T47D (cell line): Measurements from ENCODE around the gene MAPK8IP2.

ENCODE experiments used
- DNase-seq, 2 experiments: peaks; one replicate each; pipeline versions ENCODE4 v3.0.0 to v3.0.0-alpha.2; 2011 to 2012; ENCODE audit warnings: low read depth in 1 of 2, low spot score in 1 of 2
- JUND ChIP-seq: IDR thresholded peaks from 2 replicates; pipeline ENCODE4 v1.6.1; 2012; ENCODE audit warnings: low read depth
- in situ Hi-C: cut with HindIII; loops from 2 replicates; pipeline ENCODE4 v1.10.0; 2016; ENCODE audit warnings: low sequenced_read_pairs, low pct_unique_long_range_greater_than_20kb

Gene MAPK8IP2

GRCh38 chr22:50586416-50586815, 14.2 kb upstream of the MAPK8IP2 start:
- TF ChIP-seq JUND, result no peak
- DNase-seq, result no peak
- in situ Hi-C loops, result no loop called here

- TF ChIP-seq JUND, result no peak
- in situ Hi-C loops, result no loop called here
- no peak for DNase-seq
These were observed 13.2 kb upstream of the MAPK8IP2 start for GRCh38 chr22:50587407-50587806.

- no peak for DNase-seq
- no peak for TF ChIP-seq JUND
- in situ Hi-C loops, result no loop called here
These were observed 5.4 kb upstream of the MAPK8IP2 start for GRCh38 chr22:50595189-50595588.

GRCh38 chr22:50597097-50597496, 3.5 kb upstream of the MAPK8IP2 start:
- in situ Hi-C loops, result no loop called here
- no peak for TF ChIP-seq JUND
- no peak for DNase-seq

DNA sequence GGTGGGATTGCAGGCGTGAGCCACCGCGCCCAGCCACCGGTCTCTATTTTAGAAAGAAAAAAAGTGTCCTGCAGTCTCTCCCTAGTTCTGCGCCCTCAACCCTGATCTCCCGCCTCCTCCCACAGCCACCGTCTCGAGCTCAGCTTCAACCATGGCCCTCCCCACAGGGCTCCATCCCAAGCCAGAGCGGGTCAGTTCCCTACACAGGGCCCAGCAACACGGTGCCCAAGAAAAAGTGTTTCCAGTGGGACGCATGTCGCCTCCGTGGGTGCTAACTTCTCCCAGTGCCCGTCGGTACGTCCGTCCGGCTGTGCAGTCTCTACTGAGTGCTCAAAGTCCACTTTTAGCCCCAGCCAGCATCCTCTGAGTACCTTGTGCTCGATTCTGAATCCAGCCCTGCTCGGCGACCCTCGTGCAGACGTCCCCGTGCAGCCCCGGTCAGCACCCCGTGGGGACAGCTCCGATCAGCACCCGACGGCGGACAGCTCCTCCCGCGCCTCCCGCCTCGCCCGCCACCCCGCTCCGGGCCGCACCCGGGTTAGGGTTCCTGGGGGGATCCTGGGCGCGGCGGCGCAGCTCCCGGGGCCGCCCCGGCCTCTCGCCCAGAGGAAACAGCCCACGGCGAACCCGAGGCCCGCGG, 657 bp upstream of the MAPK8IP2 start:
- DNase-seq, result peak; percentile 49 to 90
- no peak for TF ChIP-seq JUND
- in situ Hi-C loops, result no loop called here

- in situ Hi-C loops, result no loop called here
- TF ChIP-seq JUND, result no peak
- no peak for DNase-seq
These were observed 525 bp downstream of the MAPK8IP2 start for GRCh38 chr22:50600967-50601668.

- in situ Hi-C loops, result no loop called here
- no peak for TF ChIP-seq JUND
- DNase-seq, result no peak
These were observed 1.2 kb downstream of the MAPK8IP2 start for GRCh38 chr22:50601669-50602337.

DNA sequence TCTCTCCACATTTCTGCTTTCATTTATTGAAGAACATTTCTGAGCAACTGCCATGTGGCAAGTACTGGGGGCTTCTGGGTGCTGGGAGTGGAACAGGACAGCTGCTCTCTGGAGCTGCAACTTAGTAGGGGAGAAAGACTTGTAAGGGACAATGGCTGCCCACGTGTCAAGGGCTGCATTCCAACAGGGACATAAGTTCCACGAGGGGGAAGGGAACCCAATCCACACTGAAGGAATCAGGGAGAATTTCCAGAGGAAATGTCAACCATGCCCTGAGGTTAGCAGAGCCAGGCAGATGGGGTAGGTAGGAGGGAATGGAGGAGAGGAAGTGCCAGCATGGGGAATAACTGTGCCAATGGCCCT, 1.7 kb downstream of the MAPK8IP2 start:
- in situ Hi-C loops, result no loop called here
- DNase-seq, result no peak
- TF ChIP-seq JUND, result no peak

DNA sequence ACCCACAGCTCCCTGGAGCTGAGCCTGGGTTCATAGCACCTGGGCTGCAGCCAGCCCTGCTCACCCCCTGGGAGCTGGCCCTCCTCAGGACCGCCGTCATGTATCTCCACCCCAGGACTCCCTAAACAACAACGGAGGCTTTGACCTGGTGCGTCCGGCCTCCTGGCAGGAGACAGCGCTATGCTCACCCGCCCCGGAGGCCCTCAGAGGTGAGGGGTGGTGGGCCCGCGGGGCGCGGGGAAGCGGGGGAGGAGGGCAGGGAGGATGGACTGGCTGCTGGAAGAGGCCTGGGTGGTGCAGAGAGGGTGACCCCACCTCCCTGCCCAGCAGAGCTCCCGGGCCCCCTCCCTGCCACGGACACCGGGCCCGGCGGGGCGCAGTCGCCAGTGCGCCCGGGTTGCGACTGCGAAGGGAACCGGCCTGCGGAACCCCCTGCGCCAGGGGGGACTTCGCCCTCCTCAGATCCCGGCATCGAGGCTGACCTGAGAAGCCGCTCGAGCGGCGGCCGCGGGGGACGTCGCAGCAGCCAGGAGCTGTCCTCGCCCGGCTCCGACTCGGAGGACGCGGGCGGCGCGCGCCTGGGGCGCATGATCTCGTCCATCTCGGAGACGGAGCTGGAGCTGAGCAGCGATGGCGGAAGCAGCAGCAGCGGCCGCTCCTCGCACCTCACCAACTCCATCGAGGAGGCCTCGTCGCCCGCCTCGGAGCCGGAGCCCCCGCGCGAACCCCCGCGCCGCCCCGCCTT, 3.1 kb downstream of the MAPK8IP2 start:
- in situ Hi-C loops, result no loop called here
- no peak for TF ChIP-seq JUND
- no peak for DNase-seq

DNA sequence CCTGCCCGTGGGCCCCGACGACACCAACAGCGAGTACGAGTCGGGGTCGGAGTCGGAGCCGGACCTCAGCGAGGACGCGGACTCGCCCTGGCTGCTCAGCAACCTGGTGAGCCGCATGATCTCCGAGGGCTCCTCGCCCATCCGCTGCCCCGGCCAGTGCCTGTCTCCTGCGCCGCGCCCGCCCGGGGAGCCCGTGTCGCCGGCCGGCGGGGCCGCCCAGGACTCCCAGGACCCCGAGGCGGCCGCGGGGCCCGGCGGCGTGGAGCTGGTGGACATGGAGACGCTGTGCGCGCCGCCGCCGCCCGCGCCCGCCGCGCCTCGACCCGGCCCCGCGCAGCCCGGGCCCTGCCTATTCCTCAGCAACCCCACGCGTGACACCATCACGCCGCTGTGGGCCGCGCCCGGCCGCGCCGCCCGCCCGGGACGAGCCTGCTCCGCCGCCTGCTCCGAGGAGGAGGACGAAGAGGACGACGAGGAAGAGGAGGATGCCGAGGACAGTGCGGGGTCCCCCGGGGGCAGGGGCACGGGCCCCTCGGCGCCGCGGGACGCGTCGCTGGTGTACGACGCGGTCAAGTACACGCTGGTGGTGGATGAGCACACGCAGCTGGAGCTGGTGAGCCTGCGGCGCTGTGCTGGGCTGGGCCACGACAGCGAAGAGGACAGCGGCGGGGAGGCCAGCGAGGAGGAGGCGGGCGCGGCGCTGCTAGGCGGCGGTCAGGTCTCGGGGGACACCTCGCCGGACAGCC, 3.8 kb downstream of the MAPK8IP2 start:
- TF ChIP-seq JUND, result no peak
- no peak for DNase-seq

DNA sequence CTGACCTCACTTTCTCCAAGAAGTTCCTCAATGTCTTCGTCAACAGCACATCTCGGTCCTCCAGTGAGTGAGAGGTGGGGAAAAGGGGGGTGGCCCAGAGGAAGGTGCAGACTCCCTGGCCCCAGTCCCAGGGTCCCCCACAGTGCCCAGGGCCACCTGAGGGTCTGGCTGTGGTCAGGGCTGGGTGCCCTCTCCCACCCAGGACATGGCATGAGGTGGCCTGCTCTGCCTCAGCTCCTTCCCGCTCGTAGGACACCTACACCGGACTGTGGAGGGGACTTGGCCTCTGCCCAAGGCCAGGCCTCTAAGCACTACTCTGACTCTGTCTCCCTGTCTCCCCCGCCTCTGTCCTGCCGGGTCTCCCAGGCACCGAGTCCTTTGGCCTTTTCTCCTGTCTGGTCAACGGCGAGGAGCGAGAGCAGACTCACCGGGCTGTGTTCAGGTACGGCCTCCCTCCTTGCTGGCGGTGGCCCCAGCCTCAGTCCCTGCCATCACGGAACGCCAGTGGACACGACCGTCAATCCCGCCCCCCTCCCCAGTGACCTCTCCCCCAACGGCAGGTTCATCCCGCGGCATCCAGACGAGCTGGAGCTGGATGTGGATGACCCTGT, 4.5 kb downstream of the MAPK8IP2 start:
- no peak for DNase-seq
- no peak for TF ChIP-seq JUND
- in situ Hi-C loops, result no loop called here

More for the DNA sequence above, 3.8 kb downstream of the MAPK8IP2 start:
- in situ Hi-C loops, result no loop called here

- in situ Hi-C loops, result no loop called here
- no peak for TF ChIP-seq JUND
- no peak for DNase-seq
These were observed 5.1 kb downstream of the MAPK8IP2 start for GRCh38 chr22:50605613-50606074.
